Neural progenitor cell (in vitro differentiated cells): ENCODE results near the gene NOS1AP.

Experiments
- EZH2 ChIP-seq: fragments of 200-600 bp; sonication (generic); IDR thresholded peaks from 2 replicates; pipeline ENCODE4 v1.6.1; 2017; ENCODE audit warnings: antibody characterized with exemption, mild to moderate bottlenecking, moderate library complexity
- TF ChIP-seq, protein P1 (sequence below): fragments of 200-600 bp; sonication (generic); IDR thresholded peaks from 2 replicates; pipeline ENCODE4 v1.5.1; 2017; ENCODE audit warnings: antibody characterized with exemption, mild to moderate bottlenecking

DNA sequence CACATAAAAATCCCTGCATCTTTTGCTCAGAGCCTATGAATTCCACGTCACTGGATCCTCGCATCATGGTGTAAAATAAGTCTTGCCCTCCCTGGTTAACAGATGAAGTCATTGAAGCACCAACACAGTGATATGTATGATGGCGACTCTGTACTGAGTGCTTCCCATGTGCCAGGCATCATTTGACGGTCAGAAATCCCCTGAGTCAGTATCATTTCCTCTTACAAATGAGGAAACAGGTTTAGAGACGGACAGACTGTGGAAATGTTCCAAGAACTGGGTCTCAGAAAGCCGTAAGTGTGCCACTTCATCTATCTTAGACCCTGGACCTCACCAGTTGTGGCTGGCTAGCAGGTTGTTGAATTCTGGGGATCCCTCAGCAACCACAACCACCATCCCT is 40.8 kb upstream of the NOS1AP start:
- TF ChIP-seq, protein P1, sequence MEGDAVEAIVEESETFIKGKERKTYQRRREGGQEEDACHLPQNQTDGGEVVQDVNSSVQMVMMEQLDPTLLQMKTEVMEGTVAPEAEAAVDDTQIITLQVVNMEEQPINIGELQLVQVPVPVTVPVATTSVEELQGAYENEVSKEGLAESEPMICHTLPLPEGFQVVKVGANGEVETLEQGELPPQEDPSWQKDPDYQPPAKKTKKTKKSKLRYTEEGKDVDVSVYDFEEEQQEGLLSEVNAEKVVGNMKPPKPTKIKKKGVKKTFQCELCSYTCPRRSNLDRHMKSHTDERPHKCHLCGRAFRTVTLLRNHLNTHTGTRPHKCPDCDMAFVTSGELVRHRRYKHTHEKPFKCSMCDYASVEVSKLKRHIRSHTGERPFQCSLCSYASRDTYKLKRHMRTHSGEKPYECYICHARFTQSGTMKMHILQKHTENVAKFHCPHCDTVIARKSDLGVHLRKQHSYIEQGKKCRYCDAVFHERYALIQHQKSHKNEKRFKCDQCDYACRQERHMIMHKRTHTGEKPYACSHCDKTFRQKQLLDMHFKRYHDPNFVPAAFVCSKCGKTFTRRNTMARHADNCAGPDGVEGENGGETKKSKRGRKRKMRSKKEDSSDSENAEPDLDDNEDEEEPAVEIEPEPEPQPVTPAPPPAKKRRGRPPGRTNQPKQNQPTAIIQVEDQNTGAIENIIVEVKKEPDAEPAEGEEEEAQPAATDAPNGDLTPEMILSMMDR: no peak
- TF ChIP-seq EZH2: no peak
